NCI-H1930 (cell line): Measurements from ENCODE around the gene IL24.

Experiments
- DNase-seq, 2 experiments: peaks; one replicate each; lab custom pipeline; 2025; lab: John Stamatoyannopoulos, UW

Gene IL24

DNA sequence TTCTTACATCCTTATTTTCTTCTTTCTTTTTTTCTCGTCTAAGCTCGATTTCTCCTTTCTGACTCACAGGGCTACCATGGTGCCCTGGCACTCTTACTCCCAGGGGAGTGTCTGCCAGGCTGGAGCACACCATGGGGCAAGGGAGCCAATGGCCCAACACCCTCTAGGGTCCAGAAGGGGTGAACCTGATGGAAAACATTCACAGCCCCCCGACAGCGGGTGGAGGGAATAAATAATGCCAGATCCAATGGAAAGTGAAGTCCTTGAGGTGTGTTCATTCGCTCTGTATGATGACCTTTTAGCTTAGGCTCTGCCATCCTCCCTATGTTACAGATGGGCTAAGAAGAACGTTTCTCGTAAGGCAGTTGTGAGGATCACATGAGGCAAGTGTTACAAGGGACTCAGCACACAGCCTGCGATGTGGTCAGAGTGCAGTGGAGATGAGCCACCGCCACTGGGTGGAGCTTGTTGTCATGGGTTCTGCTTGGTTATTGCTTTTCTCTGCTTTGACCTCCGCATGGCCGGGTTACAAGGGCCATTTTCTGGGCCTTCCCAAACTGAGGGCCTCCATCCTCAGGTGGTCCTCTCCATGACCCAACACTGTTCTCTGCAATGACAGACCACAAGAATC, 28.0 kb downstream of the IL24 start:
- peak in 1 of 2 experiments; percentile 8 for DNase-seq

DNA sequence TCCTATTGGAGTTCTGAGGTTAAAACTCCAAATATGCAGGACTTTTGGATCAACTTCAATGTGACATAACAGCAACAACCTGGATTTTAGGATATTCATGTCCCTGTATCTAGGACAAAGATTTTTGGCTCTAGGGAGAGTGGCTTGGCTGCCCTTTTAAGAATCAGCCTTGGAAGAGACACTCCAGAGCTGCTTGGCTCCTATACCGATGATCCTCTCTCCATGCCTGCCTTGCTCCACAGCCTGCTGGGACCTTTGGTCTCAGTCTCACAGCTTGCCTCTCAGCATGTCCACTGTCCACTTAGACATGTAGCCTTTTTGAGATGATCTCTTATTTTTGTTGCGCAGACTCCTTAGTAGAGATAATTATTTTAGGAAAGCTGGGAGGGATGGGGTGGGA, 29.0 kb downstream of the IL24 start:
- DNase-seq = no peak

GRCh38 chr1:206929524-206929923, 32.3 kb downstream of the IL24 start:
- DNase-seq = no peak

- DNase-seq = no peak
Measured at GRCh38 chr1:206930210-206930798, 33.1 kb downstream of the IL24 start.

- no peak for DNase-seq
Measured at GRCh38 chr1:206931709-206932108, 34.5 kb downstream of the IL24 start.

- DNase-seq = no peak
Measured at GRCh38 chr1:206932177-206932576, 34.9 kb downstream of the IL24 start.

DNA sequence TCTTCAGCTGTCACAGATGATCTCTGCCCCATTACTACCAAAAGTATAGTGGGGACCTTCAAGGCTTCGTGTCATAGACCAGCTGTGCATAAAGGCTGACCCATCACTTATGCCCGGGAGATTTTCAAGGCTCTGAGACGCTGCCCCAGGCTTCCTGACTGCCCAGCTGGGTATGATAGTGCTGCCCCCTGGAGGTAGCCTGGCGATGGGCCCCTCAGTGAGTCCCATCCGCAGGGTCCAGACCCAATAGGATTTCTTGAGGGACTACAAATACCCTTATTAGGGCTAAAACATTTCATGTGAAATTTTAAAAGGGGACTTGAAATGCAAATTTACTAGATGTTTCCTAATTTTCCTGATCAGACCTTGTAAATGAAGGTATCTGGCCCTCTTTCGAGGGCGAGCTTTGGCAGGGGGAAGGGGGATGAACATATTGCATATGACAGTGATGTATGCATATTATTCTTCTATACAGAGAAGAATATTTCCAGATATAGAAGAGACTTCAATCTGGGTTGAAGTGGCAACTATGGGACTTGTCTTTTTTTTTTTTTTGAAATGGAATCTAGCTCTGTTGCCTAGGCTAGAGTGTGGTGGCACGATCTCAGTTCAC, 36.2 kb downstream of the IL24 start:
- no peak for DNase-seq

DNA sequence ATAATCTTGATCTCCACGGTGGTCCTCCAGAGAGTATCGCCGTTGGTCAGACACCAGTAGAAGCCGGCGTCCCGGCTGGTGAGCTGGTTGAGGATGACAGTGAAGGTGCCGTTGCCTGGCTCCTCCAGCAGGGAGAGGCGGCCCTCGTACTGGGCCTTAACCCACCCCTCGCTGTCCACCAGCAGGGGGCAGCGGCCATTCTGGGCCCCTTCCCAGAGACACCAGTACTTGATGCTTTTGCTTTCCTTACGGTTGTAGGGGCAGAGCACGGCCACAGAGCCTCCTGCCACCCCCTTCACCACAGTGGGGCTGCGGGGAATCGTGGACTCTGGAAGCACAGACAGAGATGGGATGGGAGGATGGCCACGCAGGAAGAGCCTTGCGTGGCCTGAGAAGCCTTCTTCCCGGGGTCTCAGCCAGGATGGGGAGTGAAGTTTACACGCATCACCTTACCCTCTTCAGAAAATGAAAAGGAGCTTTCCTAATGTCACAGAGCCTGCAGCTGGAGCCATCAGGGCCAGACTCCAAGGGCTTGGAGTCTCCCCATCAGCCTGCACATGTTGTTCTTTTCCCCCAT, 38.3 kb downstream of the IL24 start:
- no peak for DNase-seq

GRCh38 chr1:206937425-206937824, 40.2 kb downstream of the IL24 start:
- no peak for DNase-seq

DNA sequence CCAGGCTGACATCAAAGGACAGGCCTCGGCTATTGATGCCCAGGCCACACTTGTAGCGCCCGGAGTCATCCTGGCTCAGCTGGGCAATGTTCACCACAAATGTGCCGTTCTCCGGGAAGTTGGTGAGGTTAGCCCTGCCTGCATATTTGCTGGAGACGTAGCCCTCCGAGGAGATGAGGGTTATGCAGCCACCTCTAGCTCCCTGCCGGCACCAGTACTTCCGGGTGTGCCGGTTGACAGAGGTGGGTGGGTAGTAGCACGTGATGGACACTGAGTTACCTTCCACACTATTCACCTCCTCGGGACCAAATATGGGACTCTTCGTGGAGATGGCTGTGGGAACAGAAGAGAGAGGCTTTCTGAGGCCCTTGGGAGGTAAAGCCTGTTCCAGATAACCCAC, 41.9 kb downstream of the IL24 start:
- DNase-seq = no peak

DNA sequence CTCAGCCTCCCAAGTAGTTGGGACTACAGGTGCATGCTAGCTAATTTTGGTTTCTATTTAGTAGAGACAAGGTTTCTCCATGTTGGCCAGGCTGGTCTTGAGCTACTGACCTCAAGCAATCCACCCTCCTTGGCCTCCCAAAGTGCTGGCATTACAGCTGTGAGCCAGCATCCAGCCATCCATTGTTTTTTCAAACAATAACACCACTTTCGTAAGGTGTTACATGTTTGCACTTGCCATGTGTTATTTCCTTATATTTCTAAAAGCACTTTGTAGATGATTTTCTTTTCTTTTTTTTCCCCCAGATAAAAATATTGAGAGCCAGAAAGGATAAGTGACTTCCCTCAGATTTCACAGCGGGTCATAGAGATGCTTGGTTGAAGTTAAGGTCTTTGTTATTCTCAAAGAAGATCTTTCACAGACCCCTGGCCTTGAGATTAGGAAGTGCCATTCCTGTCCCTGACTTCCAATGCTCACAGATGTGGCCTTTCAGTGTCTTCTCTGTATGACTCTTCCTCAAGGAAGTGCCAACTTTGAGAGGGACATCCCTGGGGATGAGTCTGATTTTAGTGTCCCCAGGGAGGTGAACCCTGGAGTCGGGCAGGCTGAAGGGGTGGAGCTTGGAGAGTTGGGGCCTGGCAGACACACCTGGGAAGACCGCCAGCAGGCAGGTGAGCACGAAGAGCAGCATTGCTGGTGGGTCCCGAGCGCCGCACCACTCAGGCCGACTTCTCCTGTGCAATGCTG, 42.8 kb downstream of the IL24 start:
- DNase-seq = no peak

DNA sequence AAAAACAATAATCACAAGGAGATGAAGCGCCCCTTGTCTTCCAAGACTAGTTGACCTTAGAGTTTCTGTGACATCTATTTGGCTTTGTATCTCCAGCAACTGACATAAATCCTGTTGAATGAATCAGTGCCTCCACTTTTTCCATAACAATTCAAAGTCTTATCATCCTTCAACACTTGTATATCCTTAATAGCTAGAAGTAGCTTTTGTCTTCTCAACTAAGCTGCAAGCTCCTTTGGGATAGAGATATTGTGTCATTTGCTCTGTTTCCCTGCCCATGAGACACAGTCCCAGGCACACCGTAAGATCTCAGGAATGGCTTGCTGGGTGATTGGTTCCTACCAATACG, 43.3 kb downstream of the IL24 start:
- DNase-seq = no peak

- DNase-seq = no peak
Measured at GRCh38 chr1:206941766-206942418, 44.6 kb downstream of the IL24 start.

DNA sequence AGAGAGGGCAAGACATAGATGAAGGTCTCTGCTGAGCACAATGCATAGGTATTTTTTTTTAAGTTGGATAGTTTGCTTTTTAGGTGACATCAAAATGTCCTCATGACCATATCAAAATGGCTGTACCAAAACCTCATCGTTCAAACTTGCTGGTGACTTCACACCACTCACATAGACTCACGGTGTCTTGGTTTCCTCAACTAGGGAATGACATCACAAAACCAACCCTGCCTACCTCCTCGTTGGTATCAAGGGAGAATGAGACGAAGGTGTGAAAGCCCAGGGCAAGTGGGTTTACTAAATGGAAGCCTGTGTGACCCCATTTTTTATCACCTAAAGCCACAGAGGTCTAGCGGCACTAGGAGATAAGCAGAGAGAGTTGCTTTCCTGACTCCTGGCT, 47.5 kb downstream of the IL24 start:
- no peak for DNase-seq

GRCh38 chr1:206945779-206946178, 48.5 kb downstream of the IL24 start:
- DNase-seq = no peak

GRCh38 chr1:206946261-206946660, 49.0 kb downstream of the IL24 start, which contains the start of gene PIGR:
Gene PIGR (minus strand): TSS chr1:206946466. CDS start chr1:206940531, 5,935 bp downstream.
- no peak for DNase-seq

- DNase-seq = no peak
Measured at GRCh38 chr1:206947255-206947654, 50.0 kb downstream of the IL24 start.

GRCh38 chr1:206949208-206949607, 52.0 kb downstream of the IL24 start:
- DNase-seq = no peak

GRCh38 chr1:206949641-206950040, 52.4 kb downstream of the IL24 start:
- no peak for DNase-seq

GRCh38 chr1:206951318-206952100, 54.3 kb downstream of the IL24 start:
- DNase-seq = no peak

DNA sequence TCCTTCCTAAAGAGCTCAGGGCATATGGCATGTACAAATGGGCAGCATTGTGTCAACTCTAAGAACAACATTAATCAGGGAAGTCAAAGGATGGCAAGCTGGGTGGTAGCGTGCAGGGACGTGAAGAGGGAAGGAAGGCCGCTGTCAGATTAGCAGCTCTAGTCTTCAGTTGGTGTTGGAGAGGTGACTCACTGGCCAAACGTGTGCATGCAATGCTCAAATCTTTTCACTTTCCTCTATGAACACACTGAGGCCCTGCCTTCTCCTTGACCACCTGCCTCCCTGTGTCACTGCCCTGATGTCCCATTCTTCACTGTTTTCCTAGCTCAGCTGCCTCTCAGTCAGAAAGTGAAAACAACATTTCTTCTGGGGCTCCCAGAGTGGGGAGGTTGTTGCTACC, 54.9 kb downstream of the IL24 start:
- no peak for DNase-seq
